Measurements from ENCODE around the gene TGFA.

TGFA gene

DNA sequence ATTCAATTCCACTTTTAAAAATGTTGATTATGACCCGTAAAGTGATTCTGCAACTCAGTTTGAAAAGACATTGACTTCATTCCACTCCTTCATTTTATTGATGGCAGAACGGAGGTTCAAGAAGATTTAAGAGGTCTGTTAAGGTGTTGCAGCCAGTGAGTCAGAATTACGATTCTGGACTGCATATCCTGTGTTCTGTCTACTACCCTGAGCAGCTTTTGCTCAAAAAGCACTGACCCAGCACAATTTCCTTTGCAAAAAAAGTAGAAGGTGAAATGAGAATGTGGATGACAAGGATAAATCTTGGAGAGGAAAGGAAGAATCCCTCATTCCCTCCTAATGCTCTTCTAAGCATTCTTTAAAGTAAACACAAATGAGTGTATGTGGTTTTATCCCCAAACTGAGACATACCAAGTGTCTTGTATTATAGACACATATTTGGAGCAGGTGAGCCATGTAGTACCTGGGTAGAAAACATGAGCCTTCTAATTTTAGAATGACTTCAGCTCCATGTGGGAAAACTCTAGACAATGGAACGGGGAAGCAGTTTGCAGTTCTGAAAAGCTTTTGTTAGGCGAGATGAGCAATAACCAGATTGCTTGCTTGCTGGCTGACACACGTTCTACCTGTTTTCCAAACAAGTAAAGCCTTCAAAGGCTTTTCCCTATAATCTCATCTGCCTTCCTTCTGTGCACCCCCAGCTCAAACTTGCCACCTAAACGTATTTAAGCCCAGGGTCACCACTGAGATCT lies 44.7 kb downstream of the TGFA start:
- H3K4me3 ChIP-seq (replicated peaks in 1 of 2; ENCODE audit: low read depth in 2 of 2, low read length in 2 of 2): no peak overlapping the region
- DNase-seq (ENCODE audit: low read depth in 2 of 2): no peak
- TF ChIP-seq, protein P1, sequence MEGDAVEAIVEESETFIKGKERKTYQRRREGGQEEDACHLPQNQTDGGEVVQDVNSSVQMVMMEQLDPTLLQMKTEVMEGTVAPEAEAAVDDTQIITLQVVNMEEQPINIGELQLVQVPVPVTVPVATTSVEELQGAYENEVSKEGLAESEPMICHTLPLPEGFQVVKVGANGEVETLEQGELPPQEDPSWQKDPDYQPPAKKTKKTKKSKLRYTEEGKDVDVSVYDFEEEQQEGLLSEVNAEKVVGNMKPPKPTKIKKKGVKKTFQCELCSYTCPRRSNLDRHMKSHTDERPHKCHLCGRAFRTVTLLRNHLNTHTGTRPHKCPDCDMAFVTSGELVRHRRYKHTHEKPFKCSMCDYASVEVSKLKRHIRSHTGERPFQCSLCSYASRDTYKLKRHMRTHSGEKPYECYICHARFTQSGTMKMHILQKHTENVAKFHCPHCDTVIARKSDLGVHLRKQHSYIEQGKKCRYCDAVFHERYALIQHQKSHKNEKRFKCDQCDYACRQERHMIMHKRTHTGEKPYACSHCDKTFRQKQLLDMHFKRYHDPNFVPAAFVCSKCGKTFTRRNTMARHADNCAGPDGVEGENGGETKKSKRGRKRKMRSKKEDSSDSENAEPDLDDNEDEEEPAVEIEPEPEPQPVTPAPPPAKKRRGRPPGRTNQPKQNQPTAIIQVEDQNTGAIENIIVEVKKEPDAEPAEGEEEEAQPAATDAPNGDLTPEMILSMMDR (IDR thresholded peaks at IDR 0.05; ENCODE audit: low read depth, low read length): no peak

DNA sequence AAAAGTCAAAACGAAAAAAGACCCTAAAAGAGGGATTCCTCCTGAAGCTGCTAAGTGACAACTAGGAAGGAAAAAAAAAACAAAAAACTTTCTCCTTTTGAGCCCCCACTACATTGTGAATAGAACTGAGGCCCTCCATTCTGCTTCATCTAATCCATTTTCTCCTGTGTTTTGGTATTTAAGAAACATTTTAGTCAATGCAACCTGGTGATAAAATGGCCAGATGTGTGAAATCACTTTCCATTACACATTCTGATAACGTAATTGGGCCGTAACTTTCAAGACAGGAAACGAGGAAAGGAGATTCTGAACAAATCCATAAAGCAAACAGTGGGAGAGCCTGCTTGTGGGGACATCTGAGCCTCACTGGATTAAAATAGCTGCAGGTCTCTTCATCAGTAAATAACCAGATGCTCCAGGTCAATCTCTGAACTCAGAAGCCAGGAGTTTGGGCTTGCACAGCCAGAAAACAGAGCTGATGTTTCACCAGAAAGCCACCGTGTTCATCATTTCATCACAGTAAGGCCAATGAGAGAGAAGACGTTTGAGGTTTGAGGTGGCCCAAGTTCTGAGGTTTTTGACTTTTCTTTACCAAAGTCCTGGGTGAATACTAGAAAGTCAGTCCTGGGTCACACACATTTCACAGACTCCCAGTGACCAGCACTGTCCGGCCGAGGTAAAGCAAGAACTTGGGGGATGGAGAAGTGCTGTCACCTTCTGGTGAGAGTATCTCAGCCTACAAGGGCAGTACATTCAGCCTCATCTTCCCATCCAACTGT lies 47.8 kb downstream of the TGFA start:
- no peak overlapping the region for H3K4me3 ChIP-seq (replicated peaks in 1 of 2; ENCODE audit: low read depth in 2 of 2, low read length in 2 of 2)
- DNase-seq (ENCODE audit: low read depth in 2 of 2): no peak
- TF ChIP-seq, protein P1 (IDR thresholded peaks at IDR 0.05; ENCODE audit: low read depth, low read length): no peak

DNA sequence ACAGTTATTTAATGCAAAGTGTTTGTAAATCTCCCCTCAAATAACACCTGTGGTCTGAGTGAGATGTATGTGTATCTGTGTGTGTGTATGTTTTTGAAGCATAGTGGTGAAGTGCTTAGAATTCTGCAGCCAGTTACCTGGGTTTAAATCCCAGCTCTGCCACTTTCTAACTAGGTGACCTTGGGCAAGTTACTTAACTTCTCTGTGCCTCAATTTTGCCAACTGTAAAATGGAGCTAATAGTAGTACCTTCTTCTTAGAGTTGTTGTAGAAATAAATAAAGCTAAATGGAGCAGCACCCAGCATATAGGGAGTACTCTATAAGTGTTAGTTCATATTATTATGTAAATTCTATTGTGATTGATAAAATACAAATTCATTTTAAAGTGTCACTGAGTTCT lies 48.9 kb downstream of the TGFA start:
- no peak for DNase-seq (ENCODE audit: low read depth in 2 of 2)
- H3K4me3 ChIP-seq (replicated peaks in 1 of 2; ENCODE audit: low read depth in 2 of 2, low read length in 2 of 2): no peak overlapping the region
- TF ChIP-seq, protein P1 (IDR thresholded peaks at IDR 0.05; ENCODE audit: low read depth, low read length): no peak

DNA sequence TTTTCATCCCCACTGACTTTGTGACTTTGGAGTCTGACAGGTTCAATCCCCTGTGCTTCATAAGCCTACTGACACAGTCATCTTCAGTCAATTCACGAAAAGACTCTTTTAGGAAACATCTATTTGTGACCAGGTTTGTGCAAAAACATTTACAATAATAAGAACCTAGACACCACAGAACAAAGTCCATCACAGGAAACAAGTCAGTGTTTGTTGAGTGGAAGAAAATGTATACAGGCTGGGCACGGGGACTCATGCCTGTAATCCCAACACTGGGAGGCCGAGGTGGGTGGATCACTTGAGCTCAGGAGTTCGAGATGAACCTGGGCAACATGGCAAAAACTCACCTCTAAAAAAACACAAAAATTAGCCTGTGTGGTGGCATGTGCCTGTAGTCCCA lies 49.7 kb downstream of the TGFA start:
- TF ChIP-seq, protein P1 (IDR thresholded peaks at IDR 0.05; ENCODE audit: low read depth, low read length): no peak
- DNase-seq (ENCODE audit: low read depth in 2 of 2): no peak
- no peak overlapping the region for H3K4me3 ChIP-seq (replicated peaks in 1 of 2; ENCODE audit: low read depth in 2 of 2, low read length in 2 of 2)

- H3K4me3 ChIP-seq (replicated peaks in 1 of 2; ENCODE audit: low read depth in 2 of 2, low read length in 2 of 2): no peak overlapping the region
- no peak for DNase-seq (ENCODE audit: low read depth in 2 of 2)
- TF ChIP-seq, protein P1 (IDR thresholded peaks at IDR 0.05; ENCODE audit: low read depth, low read length): no peak
These were observed 51.9 kb downstream of the TGFA start for GRCh38 chr2:70501728-70502127.

DNA sequence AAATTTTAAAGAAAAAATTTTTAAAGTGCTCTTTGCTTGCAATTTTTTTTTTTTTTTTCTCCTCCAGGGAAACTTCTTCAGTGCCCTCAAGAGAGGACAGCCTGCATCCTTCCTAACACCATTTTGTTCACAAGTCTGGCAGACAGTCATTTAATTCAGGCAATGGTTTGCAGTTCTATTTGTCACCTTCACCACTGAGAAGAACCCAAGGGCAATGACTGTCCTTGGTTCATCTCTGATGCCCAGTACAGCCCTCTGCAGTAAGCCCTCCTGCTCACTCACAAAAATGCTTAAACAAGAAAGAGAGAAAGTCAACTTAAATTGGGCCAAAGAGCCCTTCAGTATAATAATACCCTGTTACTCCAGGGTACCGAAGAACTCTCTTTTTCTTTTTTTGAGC lies 52.4 kb downstream of the TGFA start:
- no peak for DNase-seq (ENCODE audit: low read depth in 2 of 2)
- TF ChIP-seq, protein P1 (IDR thresholded peaks at IDR 0.05; ENCODE audit: low read depth, low read length): no peak
- no peak overlapping the region for H3K4me3 ChIP-seq (replicated peaks in 1 of 2; ENCODE audit: low read depth in 2 of 2, low read length in 2 of 2)
